Thyroid gland (tissue), 4 donors: ENCODE data around the gene MSTO1. TPM values are rescaled to one million over a fixed set of nuclear protein-coding genes. Genes with fewer than 3 reads are reported as not detected.
"Not testable (repeated sequence)": the region's sequence is repeated elsewhere in the genome, so short reads cannot be mapped to it uniquely, and the experiment has no call there.

Source experiments
- DNase-seq, 2 donors: peaks; one replicate each; pipeline ENCODE4 v3.0.0-alpha.2; 2019
- H3K27ac ChIP-seq, 3 donors: fragments of 200-600 bp; sonication (generic); 1 replicate in 2 of 3; 2 replicates in 1 of 3; pipeline ENCODE4 v1.5.1; 2016 to 2019; ENCODE audit warnings: mild to moderate bottlenecking in 1 of 3, moderate library complexity in 1 of 3
- H3K27me3 ChIP-seq: fragments of 200-600 bp; sonication (generic); one replicate; pipeline ENCODE4 v1.5.1; 2019
- H3K36me3 ChIP-seq, 2 donors: fragments of 200-600 bp; sonication (generic); one replicate each; pipeline ENCODE4 v1.5.1; 2016 to 2019
- H3K4me1 ChIP-seq, 2 donors: fragments of 200-600 bp; sonication (generic); one replicate each; pipeline ENCODE4 v1.5.1; 2017 to 2019
- H3K4me3 ChIP-seq, 3 donors: fragments of 200-600 bp; sonication (generic); replicated peaks in 1 of 3; 1 replicate in 2 of 3; 2 replicates in 1 of 3; pipeline ENCODE4 v1.5.1; 2016; ENCODE audit warnings: mild to moderate bottlenecking in 1 of 3
- H3K9me3 ChIP-seq: fragments of 200-600 bp; sonication (generic); one replicate; pipeline ENCODE4 v1.5.1; 2017
- CTCF ChIP-seq, 6 experiments: fragments of 200-600 bp in 3 of 6; fragments of 450-650 bp in 3 of 6; sonication (generic) in 3 of 6; IDR thresholded peaks; one replicate each; pipeline ENCODE4 v1.5.1; 2016 to 2019; ENCODE audit warnings: antibody characterized with exemption in 6 of 6, mild to moderate bottlenecking in 2 of 6, inconsistent platforms in 1 of 6, moderate library complexity in 1 of 6
- POLR2A ChIP-seq, 2 donors: fragments of 450-650 bp; IDR thresholded peaks; one replicate each; pipeline ENCODE4 v1.6.1; 2017; ENCODE audit warnings: antibody characterized with exemption in 2 of 2, mild to moderate bottlenecking in 2 of 2, moderate library complexity in 1 of 2
- WGBS, 2 donors: methylation state at CpG; one replicate each; pipeline ENCODE4 v1.1.5; 2017; 5-methylcytosine and 5-hydroxymethylcytosine counted together
- intact Hi-C: fragments of 100-400 bp; cut with DNase I; formaldehyde crosslinking; loops from one replicate; pipeline ENCODE4 v1.15.1; 2023
- total RNA-seq, 4 donors: library from RNA; depleted of rRNA; stranded (reverse); fragments of >200 nt; gene quantifications; one replicate each; pipeline ENCODE4 v1.2.3, GENCODE V29; 2016

MSTO1 gene
- total RNA-seq, 4 donors from 2014 or later = 8.3 to 31.9 (median 18.6) TPM

- Histone ChIP-seq H3K4me1 (no peaks in the 10 kb centered on the region), H3K27ac (no peak overlapping the region), H3K4me3 (no peak overlapping the region), H3K36me3 (no peaks in the 10 kb centered on the region), H3K27me3 (no peaks in the 10 kb centered on the region), H3K9me3 (no peaks in the 10 kb centered on the region)
- no peak for DNase-seq
- TF ChIP-seq CTCF (IDR thresholded peaks at IDR 0.05) (no peak), POLR2A (IDR thresholded peaks at IDR 0.05) (no peak)
- intact Hi-C loops = no loop called here
These were observed 39.7 kb downstream of the MSTO1 start for GRCh38 chr1:155649676-155650075.

GRCh38 chr1:155650231-155650757 lies 40.3 kb downstream of the MSTO1 start:
- H3K4me1 ChIP-seq = no peaks in the 10 kb centered on the region
- no peaks in the 10 kb centered on the region for H3K27me3 ChIP-seq
- H3K9me3 ChIP-seq = no peaks in the 10 kb centered on the region
- no peaks in the 10 kb centered on the region for H3K36me3 ChIP-seq
- no peak for DNase-seq
- no peak overlapping the region for H3K27ac ChIP-seq
- no peak overlapping the region for H3K4me3 ChIP-seq
- intact Hi-C loops = no loop called here
- no peak for TF ChIP-seq CTCF (IDR thresholded peaks at IDR 0.05)
- no peak for TF ChIP-seq POLR2A (IDR thresholded peaks at IDR 0.05)
- WGBS, 2 donors = 86 to 93% methylated on average over 7 of the region's 7 CpGs

GRCh38 chr1:155651861-155652661 lies 42.0 kb downstream of the MSTO1 start:
- no peak for DNase-seq
- H3K4me3 ChIP-seq = no peak overlapping the region
- TF ChIP-seq CTCF (IDR thresholded peaks at IDR 0.05) (no peak), POLR2A (IDR thresholded peaks at IDR 0.05) (no peak)
- H3K36me3 ChIP-seq = no peaks in the 10 kb centered on the region
- H3K9me3 ChIP-seq = no peaks in the 10 kb centered on the region
- WGBS, 2 donors = 74 to 82% methylated on average over 3 of the region's 3 CpGs
- no peak overlapping the region for H3K27ac ChIP-seq
- intact Hi-C loops = no loop called here
- H3K27me3 ChIP-seq = no peaks in the 10 kb centered on the region
- no peaks in the 10 kb centered on the region for H3K4me1 ChIP-seq

GRCh38 chr1:155652951-155653350 lies 42.9 kb downstream of the MSTO1 start:
- no peak overlapping the region for H3K4me3 ChIP-seq
- H3K27ac ChIP-seq = no peak overlapping the region
- H3K4me1 ChIP-seq = no peaks in the 10 kb centered on the region
- no peaks in the 10 kb centered on the region for H3K36me3 ChIP-seq
- no peak for TF ChIP-seq POLR2A (IDR thresholded peaks at IDR 0.05)
- TF ChIP-seq CTCF (IDR thresholded peaks at IDR 0.05) = no peak
- H3K9me3 ChIP-seq = no peaks in the 10 kb centered on the region
- 74 to 91% methylated on average over 3 of the region's 3 CpGs for WGBS, 2 donors
- no peak for DNase-seq
- no peaks in the 10 kb centered on the region for H3K27me3 ChIP-seq
- intact Hi-C loops = no loop called here

- peak in 1 of 2 donors; percentile 3 for DNase-seq
- Histone ChIP-seq H3K4me3 (no peak overlapping the region), H3K9me3 (no peaks in the 10 kb centered on the region), H3K36me3 (peaks cover 27 to 36% of the 10 kb centered on the region in 2 donors), H3K27ac (no peak overlapping the region), H3K27me3 (no peaks in the 10 kb centered on the region), H3K4me1 (no peaks in the 10 kb centered on the region)
- intact Hi-C loops = no loop called here
- 41 to 47% methylated on average over 2 of the region's 2 CpGs for WGBS, 2 donors
- TF ChIP-seq POLR2A (IDR thresholded peaks at IDR 0.05) (no peak), CTCF (IDR thresholded peaks at IDR 0.05) (no peak)
These were observed 47.4 kb downstream of the MSTO1 start for GRCh38 chr1:155657463-155657862.

- H3K36me3 ChIP-seq = peaks cover 53 to 61% of the 10 kb centered on the region in 2 donors
- H3K27me3 ChIP-seq, intact Hi-C loops, H3K4me3 ChIP-seq, DNase-seq, H3K27ac ChIP-seq, H3K9me3 ChIP-seq, H3K4me1 ChIP-seq: not testable (repeated sequence)
- 89 to 95% methylated on average over 3 to 4 of the region's 4 CpGs for WGBS, 2 donors
These were observed 51.2 kb downstream of the MSTO1 start for GRCh38 chr1:155661239-155661638.
